HG03175 (cell line): Measurements from ENCODE around the gene DET1.

Experiments
- ATAC-seq: cut with Tn5 transposase; IDR thresholded peaks from one replicate; pipeline ENCODE4 v1.9.1; 2021; ENCODE audit warnings: mild to moderate bottlenecking, moderate library complexity; ENCODE audit not compliant: unreplicated experiment

DET1 gene

GRCh38 chr15:88467935-88468528, 78.4 kb downstream of the DET1 start:
- ATAC-seq = peak; percentile 13

- ATAC-seq = peak; percentile 87
Observed at GRCh38 chr15:88467073-88467934, 79.2 kb downstream of the DET1 start, which contains the start of the genes MRPL46 and MRPS11. MRPL46 (minus strand) TSS chr15:88467388; CDS start chr15:88467377, 11 bp downstream. MRPS11 (plus strand) TSS chr15:88467708; CDS start chr15:88467718, 10 bp downstream.

GRCh38 chr15:88465633-88466224, 80.8 kb downstream of the DET1 start:
- ATAC-seq = no peak

- ATAC-seq = no peak
Observed at GRCh38 chr15:88463870-88464532, 82.5 kb downstream of the DET1 start.
